Adrenal gland (tissue), 5 donors: Measurements from ENCODE around the gene FAM184B.
"Not testable (repeated sequence)": the region's sequence is repeated elsewhere in the genome, so short reads cannot be mapped to it uniquely, and the experiment has no call there.

Source experiments
- POLR2A ChIP-seq, 2 donors: fragments of 450-650 bp; IDR thresholded peaks; one replicate each; pipeline ENCODE4 v1.6.1; 2017; ENCODE audit warnings: antibody characterized with exemption in 2 of 2, mild to moderate bottlenecking in 2 of 2, moderate library complexity in 1 of 2
- TF ChIP-seq, protein P1 (sequence below), 6 experiments: fragments of 450-650 bp in 4 of 6; fragments of 200-600 bp in 2 of 6; sonication (generic) in 1 of 6; IDR thresholded peaks; 1 replicate in 5 of 6; 2 replicates in 1 of 6; pipeline versions ENCODE4 v1.5.1 to v1.8.0; 2016 to 2021; ENCODE audit warnings: antibody characterized with exemption in 6 of 6, mild to moderate bottlenecking in 2 of 6, moderate library complexity in 1 of 6
- donor health status: DM: no; HTN: no; CAD: no.

DNA sequence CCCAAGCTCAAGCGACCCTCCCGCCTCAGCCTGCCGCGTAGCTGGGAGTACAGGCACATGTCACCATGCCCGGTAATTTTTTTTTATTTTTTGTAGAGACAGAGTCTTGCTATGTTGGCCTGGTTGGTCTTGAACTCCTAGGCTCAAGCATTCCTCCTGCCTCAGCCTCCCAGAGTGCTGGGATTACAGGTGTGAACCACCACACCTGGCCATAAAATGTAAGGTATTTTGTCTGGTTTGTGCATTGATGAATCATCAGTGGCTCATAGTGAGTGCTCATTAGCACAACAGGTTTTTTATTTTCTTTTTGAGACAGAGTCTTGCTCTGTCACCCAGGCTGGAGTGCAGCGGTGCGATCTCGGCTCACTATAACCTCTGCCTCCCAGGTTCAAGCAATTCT lies 122.2 kb downstream of the FAM184B start:
- TF ChIP-seq, protein P1, sequence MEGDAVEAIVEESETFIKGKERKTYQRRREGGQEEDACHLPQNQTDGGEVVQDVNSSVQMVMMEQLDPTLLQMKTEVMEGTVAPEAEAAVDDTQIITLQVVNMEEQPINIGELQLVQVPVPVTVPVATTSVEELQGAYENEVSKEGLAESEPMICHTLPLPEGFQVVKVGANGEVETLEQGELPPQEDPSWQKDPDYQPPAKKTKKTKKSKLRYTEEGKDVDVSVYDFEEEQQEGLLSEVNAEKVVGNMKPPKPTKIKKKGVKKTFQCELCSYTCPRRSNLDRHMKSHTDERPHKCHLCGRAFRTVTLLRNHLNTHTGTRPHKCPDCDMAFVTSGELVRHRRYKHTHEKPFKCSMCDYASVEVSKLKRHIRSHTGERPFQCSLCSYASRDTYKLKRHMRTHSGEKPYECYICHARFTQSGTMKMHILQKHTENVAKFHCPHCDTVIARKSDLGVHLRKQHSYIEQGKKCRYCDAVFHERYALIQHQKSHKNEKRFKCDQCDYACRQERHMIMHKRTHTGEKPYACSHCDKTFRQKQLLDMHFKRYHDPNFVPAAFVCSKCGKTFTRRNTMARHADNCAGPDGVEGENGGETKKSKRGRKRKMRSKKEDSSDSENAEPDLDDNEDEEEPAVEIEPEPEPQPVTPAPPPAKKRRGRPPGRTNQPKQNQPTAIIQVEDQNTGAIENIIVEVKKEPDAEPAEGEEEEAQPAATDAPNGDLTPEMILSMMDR (IDR thresholded peaks at IDR 0.05): not testable (repeated sequence)
- not testable (repeated sequence) for TF ChIP-seq POLR2A (IDR thresholded peaks at IDR 0.05)
